Stomach (tissue), 4 donors: ENCODE data around the gene TENT5C.

ENCODE experiments used
- EP300 ChIP-seq: sonication (generic); formaldehyde crosslinking; IDR thresholded peaks from one replicate; pipeline ENCODE4 v1.6.1; 2017; ENCODE audit warnings: antibody characterized with exemption
- POLR2A ChIP-seq, 4 donors: fragments of 450-650 bp; IDR thresholded peaks; one replicate each; pipeline ENCODE4 v1.6.1; 2016; ENCODE audit warnings: antibody characterized with exemption in 4 of 4, control low read depth in 2 of 4, mild to moderate bottlenecking in 1 of 4, moderate library complexity in 1 of 4
- TF ChIP-seq, protein P1 (sequence below), 7 experiments: fragments of 450-650 bp in 4 of 7; fragments of 200-600 bp in 3 of 7; sonication (generic) in 3 of 7; IDR thresholded peaks; one replicate each; pipeline ENCODE4 v1.5.1; 2016 to 2019; ENCODE audit warnings: antibody characterized with exemption in 7 of 7, control low read depth in 2 of 7, mild to moderate bottlenecking in 1 of 7

DNA sequence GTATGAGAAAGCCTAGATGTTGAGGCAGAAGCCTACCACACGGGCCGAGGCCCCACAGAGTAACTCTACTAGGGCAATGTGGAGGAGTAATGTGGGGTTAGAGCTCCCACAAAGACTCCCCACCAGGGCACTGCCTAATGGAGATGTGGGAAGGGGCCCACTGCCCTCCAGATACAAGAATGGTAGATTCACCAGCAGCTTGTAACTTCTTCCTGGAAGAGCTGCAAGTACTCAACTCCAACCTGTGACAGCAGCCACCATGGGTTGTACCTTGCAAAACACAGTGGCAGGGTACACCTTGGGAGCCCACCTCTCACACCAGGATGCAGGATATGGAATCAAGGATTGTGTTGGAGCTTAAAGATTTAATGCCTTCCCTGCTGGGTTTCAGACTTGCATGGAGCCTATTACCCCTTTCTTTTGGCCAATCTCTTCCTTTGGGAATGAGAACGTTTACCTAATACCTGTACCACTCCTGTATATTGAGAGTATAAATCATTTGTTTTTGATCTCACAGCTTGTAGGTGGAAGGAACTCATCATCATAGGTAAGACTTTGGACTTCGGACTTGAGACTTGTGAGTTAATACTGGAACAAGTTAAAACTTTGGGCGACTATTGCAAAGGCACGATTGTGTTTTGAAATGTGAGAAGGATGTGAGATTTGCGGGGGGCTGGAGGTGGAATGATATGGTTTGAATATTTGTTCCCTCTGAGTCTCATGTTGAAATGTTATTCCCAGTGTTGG, 57.5 kb downstream of the TENT5C start:
- TF ChIP-seq POLR2A (IDR thresholded peaks at IDR 0.05) (no peak), EP300 (no peak)
- TF ChIP-seq, protein P1, sequence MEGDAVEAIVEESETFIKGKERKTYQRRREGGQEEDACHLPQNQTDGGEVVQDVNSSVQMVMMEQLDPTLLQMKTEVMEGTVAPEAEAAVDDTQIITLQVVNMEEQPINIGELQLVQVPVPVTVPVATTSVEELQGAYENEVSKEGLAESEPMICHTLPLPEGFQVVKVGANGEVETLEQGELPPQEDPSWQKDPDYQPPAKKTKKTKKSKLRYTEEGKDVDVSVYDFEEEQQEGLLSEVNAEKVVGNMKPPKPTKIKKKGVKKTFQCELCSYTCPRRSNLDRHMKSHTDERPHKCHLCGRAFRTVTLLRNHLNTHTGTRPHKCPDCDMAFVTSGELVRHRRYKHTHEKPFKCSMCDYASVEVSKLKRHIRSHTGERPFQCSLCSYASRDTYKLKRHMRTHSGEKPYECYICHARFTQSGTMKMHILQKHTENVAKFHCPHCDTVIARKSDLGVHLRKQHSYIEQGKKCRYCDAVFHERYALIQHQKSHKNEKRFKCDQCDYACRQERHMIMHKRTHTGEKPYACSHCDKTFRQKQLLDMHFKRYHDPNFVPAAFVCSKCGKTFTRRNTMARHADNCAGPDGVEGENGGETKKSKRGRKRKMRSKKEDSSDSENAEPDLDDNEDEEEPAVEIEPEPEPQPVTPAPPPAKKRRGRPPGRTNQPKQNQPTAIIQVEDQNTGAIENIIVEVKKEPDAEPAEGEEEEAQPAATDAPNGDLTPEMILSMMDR (IDR thresholded peaks at IDR 0.05), result no peak
